Mucosa of descending colon (tissue), 3 donors: ENCODE results near the gene ARID1A. TPM values are rescaled to one million over a fixed set of nuclear protein-coding genes. Genes with fewer than 3 reads are reported as not detected.

Experiments used
- ATAC-seq: fragments of 200-7000 bp; cut with Tn5 transposase; one replicate; pipeline ENCODE4 v1.9.1; 2020; ENCODE audit warnings: mild to moderate bottlenecking, moderate library complexity
- DNase-seq, 3 donors: peaks; one replicate each; pipeline ENCODE4 v3.0.0-alpha.2; 2020
- H3K36me3 ChIP-seq: fragments of 200-600 bp; one replicate; pipeline ENCODE4 v1.8.0; 2021; ENCODE audit warnings: low read depth, mild to moderate bottlenecking
- H3K4me1 ChIP-seq: fragments of 200-600 bp; one replicate; pipeline ENCODE4 v1.8.0; 2021; ENCODE audit warnings: low read depth, mild to moderate bottlenecking
- H3K4me3 ChIP-seq: fragments of 200-600 bp; one replicate; pipeline ENCODE4 v1.8.0; 2021; ENCODE audit warnings: mild to moderate bottlenecking
- H3K9me3 ChIP-seq: fragments of 200-600 bp; one replicate; pipeline ENCODE4 v1.8.0; 2021; ENCODE audit warnings: mild to moderate bottlenecking
- CTCF ChIP-seq: fragments of 200-600 bp; IDR thresholded peaks from one replicate; pipeline ENCODE4 v1.8.0; 2022; ENCODE audit warnings: antibody characterized with exemption, mild to moderate bottlenecking
- intact Hi-C, 2 donors: fragments of 100-400 bp; cut with DNase I in 1 of 2; cut with micrococcal nuclease in 1 of 2; formaldehyde crosslinking; loops; one replicate each; pipeline versions ENCODE4 v1.11.0 to v1.11.1; 2022; cut with DNase I, micrococcal nuclease
- total RNA-seq, 3 donors: library from RNA; stranded (reverse); fragmentation: NEBNext Ultra II Directional in 2 of 3; extraction: Animal tissue kit (Norgen Biotek cat#: 25700) in 2 of 3; gene quantifications; one replicate each; pipeline versions ENCODE4 v1.2.1 to v1.2.4, GENCODE V29; 2021 to 2023
- donor health status: DM: no; HTN: no; CAD: no; lungs with moderate emphysema.
- donor health status: DM: no; HTN: no; CAD: no.
- donor health status: DM: no; HTN: yes; CAD: no.

Gene ARID1A
- total RNA-seq, 3 donors from 2014 or later = 59.9 to 81.2 (median 65.4) TPM

- intact Hi-C loops = no loop called here
- ATAC-seq (no peak), DNase-seq (peak in 2 of 3 donors; percentile 28 to 70)
- TF ChIP-seq CTCF = no peak
- H3K36me3 ChIP-seq = no peaks in the 10 kb centered on the region
- H3K4me1 ChIP-seq = peaks cover 19% of the 10 kb centered on the region
- peak overlapping the region; percentile 44 for H3K4me3 ChIP-seq
- no peaks in the 10 kb centered on the region for H3K9me3 ChIP-seq
These were observed 131.3 kb downstream of the ARID1A start for GRCh38 chr1:26827106-26827604.

DNA sequence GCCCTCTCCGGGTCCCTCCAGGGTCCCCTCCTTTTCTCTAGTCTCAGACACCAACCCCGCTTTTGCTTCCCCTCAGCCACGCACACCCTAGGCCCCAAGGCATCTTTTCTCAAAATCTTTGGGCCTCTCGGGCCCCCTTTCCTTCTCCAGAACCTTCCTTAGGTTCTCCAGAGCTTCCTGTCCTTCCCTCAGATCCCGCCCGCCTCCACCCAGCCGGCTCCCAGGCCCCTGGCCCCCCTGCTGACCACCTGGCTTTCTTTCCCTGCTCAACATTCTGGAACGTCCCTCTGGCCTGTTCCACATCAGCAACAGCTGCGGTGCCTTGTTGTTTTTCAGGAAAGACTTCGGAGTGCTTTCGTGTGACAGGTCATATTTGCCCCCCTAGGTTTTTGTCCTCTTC lies 131.8 kb downstream of the ARID1A start:
- H3K4me1 ChIP-seq = peaks cover 19% of the 10 kb centered on the region

DNA sequence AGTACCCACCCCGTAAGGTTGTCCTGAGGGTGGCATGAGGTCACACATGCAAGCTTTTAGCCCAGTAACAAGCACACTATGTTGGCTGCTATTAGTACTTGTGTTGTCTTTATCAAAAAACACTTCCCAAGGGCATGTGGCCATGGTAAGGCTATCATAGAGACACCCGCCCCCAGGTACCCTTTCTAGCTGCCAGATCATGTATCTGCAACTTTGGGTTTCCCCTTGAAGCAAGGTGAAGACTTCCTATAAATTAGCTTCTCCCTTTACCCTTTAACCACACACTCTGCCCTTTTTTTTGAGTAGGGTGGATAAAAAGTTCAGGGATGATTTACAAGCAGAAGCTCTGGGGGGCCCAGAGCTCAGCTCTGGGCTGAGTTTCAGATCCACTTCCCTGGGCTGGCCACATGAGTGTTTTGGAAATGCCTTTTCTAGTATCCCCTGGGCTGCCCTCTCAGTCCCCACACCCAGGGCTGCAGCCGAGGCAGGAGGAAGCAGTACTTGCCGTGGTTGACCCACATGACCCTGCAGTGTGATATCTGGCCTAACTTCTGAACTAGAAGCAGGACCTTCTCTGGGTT lies 132.7 kb downstream of the ARID1A start:
- ATAC-seq (peak; percentile 2), DNase-seq (peak in 2 of 3 donors; percentile 40 to 57)
- Histone ChIP-seq H3K36me3 (no peaks in the 10 kb centered on the region), H3K4me3 (no peak overlapping the region), H3K9me3 (no peaks in the 10 kb centered on the region), H3K4me1 (peaks cover 19% of the 10 kb centered on the region)
- no peak for TF ChIP-seq CTCF
- intact Hi-C loops = no loop called here

More for the DNA sequence above, 131.8 kb downstream of the ARID1A start:
- no peaks in the 10 kb centered on the region for H3K9me3 ChIP-seq
- DNase-seq (no peak), ATAC-seq (no peak)
- no peaks in the 10 kb centered on the region for H3K36me3 ChIP-seq
- H3K4me3 ChIP-seq = no peak overlapping the region
- intact Hi-C loops = no loop called here
- TF ChIP-seq CTCF = no peak

- intact Hi-C loops = no loop called here
- no peak for DNase-seq
- Histone ChIP-seq H3K36me3 (no peaks in the 10 kb centered on the region), H3K9me3 (no peaks in the 10 kb centered on the region), H3K4me1 (peaks cover 19% of the 10 kb centered on the region), H3K4me3 (no peak overlapping the region)
- no peak for TF ChIP-seq CTCF
- ATAC-seq = no peak
These were observed 133.5 kb downstream of the ARID1A start for GRCh38 chr1:26829184-26829911.

DNA sequence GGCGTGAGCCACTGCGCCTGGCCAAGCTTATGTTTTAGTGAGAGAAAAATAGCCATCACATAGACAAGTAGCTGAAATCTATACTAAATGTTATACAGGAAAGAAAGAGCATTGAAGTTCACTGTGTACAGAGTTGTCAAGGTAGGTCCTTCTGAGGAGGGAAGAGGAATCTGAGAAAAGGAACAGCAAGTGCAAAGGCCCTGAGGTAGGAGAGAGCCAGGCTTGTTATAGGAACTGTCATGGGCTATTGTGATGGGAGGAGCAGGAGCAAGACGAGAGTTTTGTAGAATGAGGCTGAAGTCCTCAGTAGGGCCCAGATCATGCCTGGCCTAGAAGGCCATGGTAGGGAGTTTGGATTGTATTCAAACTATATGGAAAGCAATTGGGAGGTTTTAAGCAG lies 135.2 kb downstream of the ARID1A start:
- Histone ChIP-seq H3K4me3 (no peak overlapping the region), H3K4me1 (peaks cover 10% of the 10 kb centered on the region), H3K36me3 (no peaks in the 10 kb centered on the region), H3K9me3 (no peaks in the 10 kb centered on the region)
- no peak for TF ChIP-seq CTCF
- no peak for ATAC-seq
- intact Hi-C loops = no loop called here
- no peak for DNase-seq

Other genes starting within 250 kb of the ARID1A start
- gene HMGN2, start 223.6 kb upstream of the ARID1A start, total RNA-seq = 100 to 1,000 TPM; 186 to 463 (median 271) TPM
- 100 to 1,000 TPM in 2 of 3 donors, 10 to 100 TPM in 1; 81.4 to 183 (median 146) TPM for gene RPS6KA1, start 166.3 kb upstream of the ARID1A start, total RNA-seq
- gene PIGV, start 91.9 kb downstream of the ARID1A start, total RNA-seq = 10 to 100 TPM; 16.5 to 22.3 (median 17.5) TPM
- 10 to 100 TPM; 22.8 to 30.5 (median 26.9) TPM for gene ZDHHC18, start 130.7 kb downstream of the ARID1A start, total RNA-seq
- 100 to 1,000 TPM; 124 to 282 (median 191) TPM for gene SFN, start 167.1 kb downstream of the ARID1A start, total RNA-seq
- gene GPN2, start 194.3 kb downstream of the ARID1A start, total RNA-seq = 10 to 100 TPM; 25.4 to 37.2 (median 27.0) TPM
- 10 to 100 TPM; 14.0 to 17.5 (median 14.5) TPM for gene GPATCH3, start 204.5 kb downstream of the ARID1A start, total RNA-seq
- gene NR0B2, start 218.0 kb downstream of the ARID1A start, total RNA-seq = under 1 TPM in 2 of 3 donors, not detected in 1; 0.43 to 0.52 TPM
- gene NUDC, start 225.7 kb downstream of the ARID1A start, total RNA-seq = 10 to 100 TPM; 36.2 to 83.5 (median 43.1) TPM